C4-2B (cell line): ENCODE measurements around the gene ATP13A3.

Experiments used
- CTCF ChIP-seq: fragments of 450-650 bp; conservative IDR thresholded peaks from 2 replicates; pipeline ENCODE4 v1.5.1; 2017; ENCODE audit warnings: mild to moderate bottlenecking
- ZFX ChIP-seq: fragments of 450-650 bp; IDR thresholded peaks from 2 replicates; pipeline ENCODE4 v1.6.1; 2017

GRCh38 chr3:194474675-194475074, 12.1 kb downstream of the ATP13A3 start:
- TF ChIP-seq CTCF: no peak
- no peak for TF ChIP-seq ZFX
